ENCODE results near the gene DSCAM. TPM values are rescaled to one million over a fixed set of nuclear protein-coding genes. Genes with fewer than 3 reads are reported as not detected.
A peak's percentile ranks its signal among the peaks of the same experiment; 100 is the strongest.

DSCAM gene
- total and polyA plus RNA-seq, 2 donors (not counting 1 experiment from before 2014, with no cell fraction given) = under 0.01 to 0.01 TPM

DNA sequence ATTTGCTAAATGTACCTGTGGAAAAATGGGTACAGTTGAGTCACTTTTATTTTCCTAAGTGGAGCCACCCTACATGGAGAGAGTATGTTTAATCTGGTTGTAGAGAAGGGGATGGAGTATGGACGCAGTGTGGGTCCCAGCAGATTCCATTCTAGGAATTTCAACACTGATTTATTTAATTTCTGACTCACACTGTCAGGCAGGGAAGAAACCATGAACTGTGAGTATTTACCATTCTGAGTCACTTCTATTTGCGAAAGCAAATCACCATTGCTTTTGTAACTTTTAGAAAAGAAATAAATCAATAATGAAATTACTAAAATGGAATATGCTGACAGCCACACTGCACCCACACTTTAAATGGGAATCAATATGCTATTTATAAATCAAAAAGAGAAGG is 339.0 kb downstream of the DSCAM start:
- H3K9me3 ChIP-seq (ENCODE audit: control insufficient read depth, insufficient read depth, low read depth, low read length) = no peaks in the 10 kb centered on the region
- no peak overlapping the region for H2AFZ ChIP-seq (ENCODE audit: low read length)
- H3K27me3 ChIP-seq (ENCODE audit: control insufficient read depth, insufficient read depth, low read length) = no peaks in the 10 kb centered on the region
- DNase-seq (ENCODE audit: low read depth in 2 of 2) = peak; percentile 0 to 82
- H4K20me1 ChIP-seq (ENCODE audit: control insufficient read depth, extremely low read depth, insufficient read depth, low read length) = no peaks in the 10 kb centered on the region
- TF ChIP-seq EZH2 (IDR thresholded peaks at IDR 0.05; ENCODE audit: low read length, missing control alignments) = no peak
- TF ChIP-seq, protein P1, sequence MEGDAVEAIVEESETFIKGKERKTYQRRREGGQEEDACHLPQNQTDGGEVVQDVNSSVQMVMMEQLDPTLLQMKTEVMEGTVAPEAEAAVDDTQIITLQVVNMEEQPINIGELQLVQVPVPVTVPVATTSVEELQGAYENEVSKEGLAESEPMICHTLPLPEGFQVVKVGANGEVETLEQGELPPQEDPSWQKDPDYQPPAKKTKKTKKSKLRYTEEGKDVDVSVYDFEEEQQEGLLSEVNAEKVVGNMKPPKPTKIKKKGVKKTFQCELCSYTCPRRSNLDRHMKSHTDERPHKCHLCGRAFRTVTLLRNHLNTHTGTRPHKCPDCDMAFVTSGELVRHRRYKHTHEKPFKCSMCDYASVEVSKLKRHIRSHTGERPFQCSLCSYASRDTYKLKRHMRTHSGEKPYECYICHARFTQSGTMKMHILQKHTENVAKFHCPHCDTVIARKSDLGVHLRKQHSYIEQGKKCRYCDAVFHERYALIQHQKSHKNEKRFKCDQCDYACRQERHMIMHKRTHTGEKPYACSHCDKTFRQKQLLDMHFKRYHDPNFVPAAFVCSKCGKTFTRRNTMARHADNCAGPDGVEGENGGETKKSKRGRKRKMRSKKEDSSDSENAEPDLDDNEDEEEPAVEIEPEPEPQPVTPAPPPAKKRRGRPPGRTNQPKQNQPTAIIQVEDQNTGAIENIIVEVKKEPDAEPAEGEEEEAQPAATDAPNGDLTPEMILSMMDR (conservative IDR thresholded peaks at IDR 0.05 in 1 of 2, IDR thresholded peaks at IDR 0.05 in 1 of 2; ENCODE audit: low read depth in 1 of 2, low read length in 2 of 2) = no peak
- no peak overlapping the region for H3K27ac ChIP-seq (ENCODE audit: insufficient read depth, low read length)
- H3K4me2 ChIP-seq (ENCODE audit: extremely low read depth, insufficient read depth, low read length) = no peak overlapping the region
- no peak overlapping the region for H3K4me3 ChIP-seq (replicated peaks in 1 of 4; ENCODE audit: control extremely low read depth in 1 of 4, insufficient read depth in 1 of 4, low read depth in 3 of 4, low read length in 4 of 4)
- H3K36me3 ChIP-seq (ENCODE audit: control insufficient read depth, insufficient read depth, low read length) = no peaks in the 10 kb centered on the region
- H3K9ac ChIP-seq (ENCODE audit: insufficient read depth, low read length) = no peak overlapping the region
- no peaks in the 10 kb centered on the region for H3K79me2 ChIP-seq (ENCODE audit: control insufficient read depth, insufficient read depth, low read length)
- no peaks in the 10 kb centered on the region for H3K4me1 ChIP-seq (ENCODE audit: control insufficient read depth, extremely low read depth, insufficient read depth, low read length)

DNA sequence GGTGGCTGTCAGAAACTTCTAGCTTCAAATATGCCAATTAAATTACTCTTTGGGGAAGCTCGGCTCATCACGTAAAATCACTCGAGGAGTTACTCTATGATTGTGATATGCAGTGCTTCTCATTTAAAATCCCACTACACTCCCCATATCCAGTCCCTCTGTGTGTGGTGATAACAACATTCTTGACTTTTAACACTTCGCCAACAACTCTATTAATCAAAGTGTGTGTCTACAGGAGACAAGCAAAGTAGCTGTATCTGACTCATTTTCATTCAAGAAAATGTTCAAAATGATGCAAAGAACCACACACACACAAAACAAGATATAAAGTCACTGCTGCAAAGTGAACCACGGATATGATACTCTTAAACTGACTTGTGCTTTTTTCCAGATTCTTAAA is 341.3 kb downstream of the DSCAM start:
- no peaks in the 10 kb centered on the region for H3K79me2 ChIP-seq (ENCODE audit: control insufficient read depth, insufficient read depth, low read length)
- no peak for TF ChIP-seq EZH2 (IDR thresholded peaks at IDR 0.05; ENCODE audit: low read length, missing control alignments)
- TF ChIP-seq, protein P1 (conservative IDR thresholded peaks at IDR 0.05 in 1 of 2, IDR thresholded peaks at IDR 0.05 in 1 of 2; ENCODE audit: low read depth in 1 of 2, low read length in 2 of 2) = no peak
- H3K27me3 ChIP-seq (ENCODE audit: control insufficient read depth, insufficient read depth, low read length) = no peaks in the 10 kb centered on the region
- H3K9me3 ChIP-seq (ENCODE audit: control insufficient read depth, insufficient read depth, low read depth, low read length) = no peaks in the 10 kb centered on the region
- no peak overlapping the region for H3K4me3 ChIP-seq (replicated peaks in 1 of 4; ENCODE audit: control extremely low read depth in 1 of 4, insufficient read depth in 1 of 4, low read depth in 3 of 4, low read length in 4 of 4)
- H3K9ac ChIP-seq (ENCODE audit: insufficient read depth, low read length) = no peak overlapping the region
- DNase-seq (ENCODE audit: low read depth in 2 of 2) = peak in 1 of 2 donors; percentile 65
- no peak overlapping the region for H2AFZ ChIP-seq (ENCODE audit: low read length)
- H3K4me2 ChIP-seq (ENCODE audit: extremely low read depth, insufficient read depth, low read length) = no peak overlapping the region
- no peak overlapping the region for H3K27ac ChIP-seq (ENCODE audit: insufficient read depth, low read length)
- no peaks in the 10 kb centered on the region for H3K4me1 ChIP-seq (ENCODE audit: control insufficient read depth, extremely low read depth, insufficient read depth, low read length)
- no peaks in the 10 kb centered on the region for H3K36me3 ChIP-seq (ENCODE audit: control insufficient read depth, insufficient read depth, low read length)
- H4K20me1 ChIP-seq (ENCODE audit: control insufficient read depth, extremely low read depth, insufficient read depth, low read length) = no peaks in the 10 kb centered on the region

DNA sequence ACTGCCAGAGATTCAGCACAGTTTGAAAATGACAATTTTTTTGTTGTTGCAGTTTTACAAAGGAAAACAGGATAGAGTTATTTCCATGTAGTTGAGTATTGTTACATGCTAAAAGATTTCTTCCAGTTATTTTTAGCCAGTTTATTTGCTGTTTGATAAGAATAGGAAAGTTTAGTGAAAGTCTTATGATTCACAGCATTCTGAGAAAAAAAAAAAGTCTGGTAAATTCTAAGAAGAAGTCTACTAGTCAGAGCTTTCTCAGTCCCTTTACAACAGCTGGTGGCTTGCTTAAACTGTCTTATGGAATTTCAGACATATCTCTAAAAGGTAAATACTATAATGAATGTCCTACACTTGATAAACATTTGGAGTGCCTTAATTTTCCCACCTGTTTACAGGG is 341.7 kb downstream of the DSCAM start:
- H4K20me1 ChIP-seq (ENCODE audit: control insufficient read depth, extremely low read depth, insufficient read depth, low read length) = no peaks in the 10 kb centered on the region
- no peak overlapping the region for H3K4me3 ChIP-seq (replicated peaks in 1 of 4; ENCODE audit: control extremely low read depth in 1 of 4, insufficient read depth in 1 of 4, low read depth in 3 of 4, low read length in 4 of 4)
- peak in 1 of 2 donors; percentile 23 for DNase-seq (ENCODE audit: low read depth in 2 of 2)
- no peak for TF ChIP-seq EZH2 (IDR thresholded peaks at IDR 0.05; ENCODE audit: low read length, missing control alignments)
- TF ChIP-seq, protein P1 (conservative IDR thresholded peaks at IDR 0.05 in 1 of 2, IDR thresholded peaks at IDR 0.05 in 1 of 2; ENCODE audit: low read depth in 1 of 2, low read length in 2 of 2) = no peak
- no peak overlapping the region for H3K27ac ChIP-seq (ENCODE audit: insufficient read depth, low read length)
- no peak overlapping the region for H2AFZ ChIP-seq (ENCODE audit: low read length)
- no peak overlapping the region for H3K4me2 ChIP-seq (ENCODE audit: extremely low read depth, insufficient read depth, low read length)
- H3K36me3 ChIP-seq (ENCODE audit: control insufficient read depth, insufficient read depth, low read length) = no peaks in the 10 kb centered on the region
- H3K79me2 ChIP-seq (ENCODE audit: control insufficient read depth, insufficient read depth, low read length) = no peaks in the 10 kb centered on the region
- no peaks in the 10 kb centered on the region for H3K9me3 ChIP-seq (ENCODE audit: control insufficient read depth, insufficient read depth, low read depth, low read length)
- no peak overlapping the region for H3K9ac ChIP-seq (ENCODE audit: insufficient read depth, low read length)
- H3K27me3 ChIP-seq (ENCODE audit: control insufficient read depth, insufficient read depth, low read length) = no peaks in the 10 kb centered on the region
- no peaks in the 10 kb centered on the region for H3K4me1 ChIP-seq (ENCODE audit: control insufficient read depth, extremely low read depth, insufficient read depth, low read length)
